ENCODE data around the gene NAGK.

Gene NAGK

DNA sequence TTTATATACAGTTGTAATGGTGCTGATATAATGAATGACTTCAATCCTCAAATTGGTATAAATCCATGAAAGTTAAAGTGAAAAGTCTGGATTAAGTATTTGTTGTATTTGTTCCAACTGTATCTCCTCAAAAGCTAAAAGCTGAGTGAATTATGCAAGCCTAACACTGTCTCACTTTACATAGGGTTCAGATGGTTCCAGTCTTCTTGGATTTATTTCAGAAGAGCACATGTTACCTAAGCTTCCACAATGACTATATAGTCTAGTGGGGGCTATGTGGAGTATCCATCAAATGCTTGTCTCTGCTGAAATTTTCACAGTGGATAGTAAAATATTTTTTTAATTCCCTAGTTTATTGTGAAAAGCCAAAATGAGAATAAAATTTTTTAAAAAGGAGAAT lies 48.6 kb downstream of the NAGK start:
- no peak for DNase-seq

GRCh38 chr2:71120195-71120594 lies 51.7 kb downstream of the NAGK start:
- no peak for DNase-seq

- DNase-seq: no peak
Measured at GRCh38 chr2:71121479-71121878, 53.0 kb downstream of the NAGK start.

- DNase-seq: no peak
Measured at GRCh38 chr2:71122387-71123298, 54.2 kb downstream of the NAGK start.

DNA sequence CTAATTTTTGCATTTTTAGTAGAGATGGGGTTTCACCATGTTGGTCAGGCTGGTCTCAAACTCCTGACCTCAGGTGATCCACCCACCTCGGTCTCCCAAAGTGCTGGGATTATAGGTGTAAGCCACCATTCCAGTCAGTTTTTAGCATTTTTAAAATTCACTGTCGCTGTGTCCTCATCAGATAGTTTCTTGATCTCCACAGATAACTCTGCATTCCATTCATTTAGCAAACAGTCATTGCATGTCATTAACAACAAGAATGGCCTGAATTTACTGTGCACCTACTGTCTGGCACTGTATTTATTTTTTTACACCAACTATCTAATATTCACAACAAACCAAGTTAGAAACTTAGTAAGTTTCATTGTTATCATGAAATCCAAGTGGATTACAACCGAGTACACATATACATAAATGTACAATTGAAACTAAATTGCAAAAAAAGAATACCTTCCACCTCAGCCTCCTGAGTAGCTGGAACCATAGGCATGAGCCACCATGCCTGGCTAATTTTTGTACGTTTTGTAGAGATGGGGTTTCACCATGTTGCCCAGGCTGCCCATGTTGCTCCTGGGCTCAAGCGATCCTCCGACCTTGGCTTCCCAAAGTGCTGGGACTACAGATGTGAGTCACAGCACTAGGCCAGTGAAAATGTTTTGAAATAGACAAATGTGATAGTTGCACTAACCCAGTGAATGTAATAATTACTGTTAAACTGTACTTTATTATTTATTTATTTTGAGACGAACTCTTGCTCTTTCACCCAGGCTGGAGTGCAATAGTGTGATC lies 57.3 kb downstream of the NAGK start:
- DNase-seq: no peak

DNA sequence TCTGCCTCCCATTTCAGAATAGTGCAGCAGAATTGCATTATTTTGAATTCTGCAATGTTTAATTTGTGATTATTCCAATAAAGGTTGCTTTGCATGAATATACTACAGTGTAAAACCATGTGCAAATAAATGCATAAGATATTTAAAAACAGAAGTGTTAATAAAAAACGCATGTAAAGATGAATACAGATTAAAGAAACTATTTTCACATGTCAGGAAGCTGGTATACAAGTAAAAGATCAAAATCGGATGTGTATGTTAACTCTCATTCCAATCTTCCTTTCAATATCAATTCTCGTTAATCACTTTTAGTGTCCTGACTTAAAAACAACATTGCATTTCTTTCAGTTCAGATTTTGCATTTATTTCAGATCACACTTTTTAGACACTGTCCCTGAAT lies 58.5 kb downstream of the NAGK start:
- no peak for DNase-seq

Data from suppressor macrophage treated with lipopolysaccharide for 1 hour (primary cell).